Measurements from ENCODE around the gene PHRF1.

The PHRF1 gene

DNA sequence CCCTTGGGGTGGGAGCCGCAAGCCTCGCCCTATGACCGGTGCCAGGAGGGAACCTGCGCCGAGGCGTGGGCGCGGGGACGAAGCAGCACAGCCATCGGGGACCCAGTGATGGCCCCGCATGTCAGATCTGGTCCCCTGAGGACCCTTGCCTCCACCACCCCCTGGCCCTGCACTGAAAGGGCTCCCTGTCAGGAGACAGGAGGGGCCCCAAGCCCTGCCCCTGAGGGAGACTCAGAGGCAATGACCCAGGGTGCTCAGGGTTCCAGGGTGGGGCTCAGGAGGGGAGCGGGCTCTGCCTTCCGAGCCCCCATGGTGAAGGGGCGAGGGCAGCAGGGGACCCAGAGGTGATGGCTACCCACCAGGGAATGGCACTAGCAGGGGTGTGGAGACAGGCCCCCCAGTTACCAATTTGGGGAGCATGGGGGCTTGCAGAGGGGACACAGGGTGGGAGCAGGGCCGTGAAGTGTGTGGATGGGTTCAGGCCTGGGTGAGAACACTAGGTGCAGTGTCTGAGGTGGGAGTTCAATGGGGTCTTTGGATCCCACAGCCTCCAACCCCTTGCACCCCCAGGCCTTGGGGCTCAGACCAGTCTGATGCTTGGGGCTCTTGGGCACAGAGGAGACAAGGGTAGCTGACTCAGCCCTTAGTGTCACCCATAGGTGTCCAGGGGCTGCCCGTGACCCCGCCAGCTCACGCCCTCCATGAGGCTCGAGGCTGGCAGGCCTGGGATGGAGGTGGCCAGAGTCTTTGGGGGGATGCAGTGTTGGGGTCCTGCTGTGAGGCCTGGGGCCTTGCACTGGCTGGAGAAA is 38.4 kb upstream of the PHRF1 start:
- peak overlapping the region; percentile 38 for H3K4me3 ChIP-seq (ENCODE audit: low read depth, low read length)
- no peak for DNase-seq (ENCODE audit: low read depth)

DNA sequence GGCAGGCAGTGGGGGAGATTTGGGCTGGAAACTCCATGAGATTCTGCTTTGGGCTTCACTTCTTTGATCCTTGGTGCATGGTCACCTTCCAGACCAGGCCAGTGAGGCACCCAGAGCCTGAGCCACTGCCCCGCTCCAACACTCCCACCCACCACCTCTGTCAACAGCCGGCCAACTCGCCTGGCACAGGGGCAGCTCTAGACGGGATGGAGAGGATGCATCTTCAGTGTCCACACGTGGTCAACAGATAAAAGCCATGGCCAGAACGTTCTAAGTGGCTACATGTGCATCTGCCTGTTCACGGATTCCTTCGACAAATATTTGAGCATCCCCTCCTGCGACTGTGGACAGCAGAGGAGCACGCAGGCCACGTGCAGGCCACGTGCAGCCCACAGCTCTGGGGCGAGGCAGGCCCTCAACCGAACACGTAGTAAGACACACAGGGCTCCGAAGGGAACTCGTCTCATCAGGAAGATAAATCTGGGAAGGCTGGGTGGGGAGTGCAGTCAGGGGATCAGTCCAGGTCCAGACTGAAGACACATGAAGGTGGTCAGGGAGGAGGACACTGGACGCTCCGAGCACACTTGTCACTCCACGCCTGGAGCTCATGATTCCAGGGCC is 37.7 kb upstream of the PHRF1 start:
- no peak overlapping the region for H3K4me3 ChIP-seq (ENCODE audit: low read depth, low read length)
- DNase-seq (ENCODE audit: low read depth): no peak

DNA sequence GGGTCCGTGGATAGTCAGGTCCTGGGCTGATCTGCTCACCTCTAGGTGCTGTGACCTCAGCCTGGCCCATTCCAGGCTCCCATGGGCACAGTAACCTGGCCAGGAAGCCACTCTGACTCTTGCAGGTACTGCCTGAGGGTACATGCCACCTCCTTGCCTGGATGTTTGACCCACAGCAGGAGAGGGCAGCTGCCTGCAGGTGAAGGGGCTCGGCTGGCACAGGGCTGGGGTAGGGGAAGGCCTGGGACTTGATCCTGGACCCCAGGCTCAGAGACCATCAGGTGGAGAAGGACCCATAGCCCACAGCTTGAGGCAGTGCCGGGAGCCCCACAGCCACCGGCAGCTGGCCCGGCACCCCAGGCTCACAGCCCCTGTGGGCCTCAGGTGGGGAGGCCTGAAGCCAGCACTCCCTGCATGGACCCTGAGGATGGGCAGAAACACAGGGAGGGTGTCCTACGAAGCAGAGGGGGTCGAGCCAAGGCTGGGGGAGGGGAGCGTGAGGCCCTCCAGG is 36.2 kb upstream of the PHRF1 start:
- no peak overlapping the region for H3K4me3 ChIP-seq (ENCODE audit: low read depth, low read length)
- DNase-seq (ENCODE audit: low read depth): no peak

DNA sequence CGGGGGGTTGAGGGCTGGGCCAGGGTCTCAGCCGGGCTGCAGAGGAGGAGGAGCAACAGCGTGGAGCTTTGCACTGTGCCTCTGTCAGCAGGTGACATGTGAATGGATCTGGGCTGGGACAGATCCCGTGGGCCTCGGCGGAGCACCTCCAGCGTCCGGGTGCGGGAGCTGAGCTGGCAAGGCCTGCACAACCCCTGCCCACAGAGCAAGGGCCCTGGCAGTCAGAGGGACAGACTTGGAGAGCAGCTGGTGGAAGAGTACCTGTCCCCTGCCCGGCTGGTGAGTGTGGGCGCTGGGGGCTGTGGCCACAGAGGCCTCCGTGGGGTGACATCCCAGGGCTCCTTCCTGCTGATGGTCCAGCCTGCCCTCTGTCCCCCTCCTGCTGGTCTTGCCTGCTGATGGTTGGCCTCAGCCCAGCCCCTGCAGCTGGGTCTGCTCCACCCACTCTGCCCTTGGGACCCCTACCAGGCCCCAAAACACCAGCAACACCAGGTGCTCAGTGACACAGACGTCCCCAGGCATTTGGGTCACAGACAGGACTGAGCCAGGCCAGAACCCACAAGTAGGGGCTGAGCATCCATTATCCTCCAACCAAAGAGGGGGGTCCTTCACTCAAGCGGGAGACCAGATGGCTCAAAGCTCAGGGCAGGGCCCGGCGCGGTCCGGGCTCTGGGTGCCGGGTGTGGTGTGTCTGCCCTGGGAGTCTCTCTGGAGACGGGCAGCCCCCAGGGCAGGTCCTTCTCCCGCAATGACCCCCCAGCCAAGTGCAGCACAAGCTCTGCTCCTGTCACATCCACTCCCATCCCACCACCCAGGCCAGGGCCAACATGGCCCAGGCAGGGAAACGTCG is 35.5 kb upstream of the PHRF1 start:
- no peak for DNase-seq (ENCODE audit: low read depth)
- no peak overlapping the region for H3K4me3 ChIP-seq (ENCODE audit: low read depth, low read length)

DNA sequence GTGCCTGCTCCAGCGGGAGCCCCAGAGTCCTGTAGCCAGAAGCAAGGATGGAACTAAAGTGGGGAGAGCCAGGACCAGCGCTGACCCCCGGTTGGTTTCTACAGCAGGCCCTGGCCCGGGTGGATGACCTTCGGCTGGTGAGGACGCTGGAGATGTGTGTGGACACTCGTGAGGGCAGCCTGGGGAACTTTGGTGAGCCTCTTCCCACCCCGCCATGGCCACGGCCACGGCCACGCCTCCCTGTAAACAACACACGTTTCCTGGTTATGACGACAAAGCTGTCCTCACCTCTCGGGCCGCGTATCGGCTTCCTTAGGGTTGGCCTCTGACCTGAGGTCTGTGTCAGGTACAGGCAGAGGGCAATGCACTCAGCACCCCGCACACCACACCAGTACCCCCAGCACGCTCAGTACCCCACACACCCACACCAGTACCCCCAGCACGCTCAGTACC is 34.8 kb upstream of the PHRF1 start:
- no peak for DNase-seq (ENCODE audit: low read depth)
- no peak overlapping the region for H3K4me3 ChIP-seq (ENCODE audit: low read depth, low read length)

DNA sequence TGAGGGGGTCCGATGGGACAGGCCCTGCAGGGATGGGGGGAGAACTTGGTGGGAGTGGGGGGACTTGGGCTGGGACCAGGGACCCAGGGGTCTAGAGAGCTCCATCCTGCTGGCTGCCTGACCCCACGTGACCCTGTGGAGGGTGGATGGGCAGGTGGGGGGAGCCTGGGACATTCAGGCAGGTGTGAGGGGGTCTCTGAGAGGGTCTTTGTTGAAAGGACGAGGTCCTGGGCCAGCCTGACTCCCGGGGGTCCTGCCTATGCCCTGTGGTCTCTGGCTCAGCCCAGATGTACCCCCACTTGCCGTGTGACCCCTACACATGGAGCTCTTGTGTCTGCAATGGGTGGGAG is 31.5 kb upstream of the PHRF1 start:
- DNase-seq (ENCODE audit: low read depth): no peak
- no peak overlapping the region for H3K4me3 ChIP-seq (ENCODE audit: low read depth, low read length)

DNA sequence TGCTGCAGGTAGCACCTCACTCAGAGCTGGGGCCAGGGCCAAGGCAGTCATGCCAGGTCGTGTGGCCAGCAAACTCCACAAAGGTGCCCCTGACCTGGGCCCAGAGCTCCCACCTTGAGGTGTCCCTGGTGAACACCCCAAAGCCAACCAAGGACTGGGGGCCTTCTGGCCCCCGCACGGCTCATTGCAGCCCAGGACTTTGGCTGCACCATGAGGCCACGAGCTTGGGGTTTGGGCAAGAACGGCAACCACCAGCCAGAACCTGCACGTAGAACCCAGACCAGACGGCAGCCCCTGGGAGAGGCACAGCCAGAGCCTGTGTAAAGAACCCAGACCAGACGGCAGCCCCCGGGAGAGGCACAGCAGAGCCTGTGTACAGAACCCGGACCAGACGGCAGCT is 31.1 kb upstream of the PHRF1 start:
- no peak for DNase-seq (ENCODE audit: low read depth)
- no peak overlapping the region for H3K4me3 ChIP-seq (ENCODE audit: low read depth, low read length)

DNA sequence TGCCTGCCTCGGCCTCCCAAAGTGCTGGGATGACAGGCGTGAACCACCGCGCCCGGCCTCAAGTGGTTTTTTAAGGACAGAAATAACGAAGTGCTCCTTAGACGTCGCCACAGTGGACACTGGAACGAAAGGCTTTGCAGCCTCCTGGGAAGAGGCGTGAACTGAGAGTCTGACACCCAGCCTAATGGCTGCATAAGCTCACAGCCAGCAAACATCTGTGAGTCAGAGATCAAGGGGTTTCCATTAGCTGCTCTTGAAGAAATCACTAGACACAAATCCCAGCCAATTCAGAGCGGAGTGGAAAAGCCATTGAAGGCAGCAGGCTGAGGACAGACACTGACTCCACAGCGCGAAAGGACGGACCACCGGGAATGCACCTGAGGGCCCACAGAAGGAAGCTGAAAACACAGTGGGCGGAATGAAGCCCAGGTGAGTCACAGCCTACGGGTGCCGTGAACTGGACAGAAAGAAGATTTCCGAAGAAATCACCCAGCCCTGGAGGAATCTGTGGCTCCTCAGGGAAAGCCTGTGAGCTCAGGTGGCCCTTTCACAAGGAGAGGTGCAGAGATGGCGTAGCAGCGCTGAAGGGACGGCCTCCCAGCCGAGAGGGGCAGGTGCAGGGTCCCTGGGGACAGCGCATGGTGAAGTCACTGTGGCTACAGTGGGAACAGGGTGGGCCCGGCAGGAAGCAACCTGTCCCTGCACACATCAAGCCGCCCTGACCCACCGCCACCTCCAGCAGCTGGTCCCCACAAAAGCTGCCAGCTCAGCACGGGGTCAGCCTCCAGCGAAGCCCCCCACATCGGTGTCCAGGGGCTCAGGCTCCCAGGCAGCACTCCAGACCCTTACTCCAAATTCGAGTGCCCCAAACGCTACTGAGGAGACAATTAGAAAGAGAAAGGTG is 27.3 kb upstream of the PHRF1 start:
- H3K4me3 ChIP-seq (ENCODE audit: low read depth, low read length): no peak overlapping the region
- no peak for DNase-seq (ENCODE audit: low read depth)

DNA sequence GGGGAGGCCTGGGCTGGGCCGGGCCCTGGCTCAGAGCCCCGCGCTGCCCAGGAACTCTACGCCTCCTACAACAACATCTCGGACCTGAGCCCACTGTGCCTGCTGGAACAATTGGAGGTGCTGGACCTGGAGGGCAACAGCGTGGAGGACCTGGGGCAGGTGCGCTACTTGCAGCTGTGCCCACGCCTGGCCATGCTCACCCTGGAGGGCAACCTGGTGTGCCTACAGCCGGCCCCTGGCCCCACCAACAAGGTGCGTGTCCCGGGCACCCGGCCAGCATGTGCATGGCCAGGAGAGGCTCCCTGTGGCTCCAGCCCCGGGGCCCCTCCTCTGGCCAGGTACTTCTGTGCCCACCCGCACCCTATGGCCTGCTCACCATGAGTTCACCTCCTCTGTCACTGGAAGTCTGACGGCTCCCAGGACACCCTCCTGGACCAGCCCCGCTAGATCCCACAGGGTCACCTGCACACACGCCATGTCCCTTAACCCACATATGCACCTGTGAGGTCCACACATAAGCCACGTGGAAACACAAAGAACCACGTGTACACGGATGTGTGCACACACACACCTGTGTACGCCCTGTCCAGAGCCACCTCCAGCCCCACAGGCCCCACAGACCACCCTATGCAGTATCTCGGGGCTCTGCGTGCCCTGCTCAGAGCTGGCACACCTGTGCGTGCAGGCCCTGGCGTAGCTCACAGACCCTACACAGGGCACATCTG is 26.1 kb upstream of the PHRF1 start:
- DNase-seq (ENCODE audit: low read depth): no peak
- no peak overlapping the region for H3K4me3 ChIP-seq (ENCODE audit: low read depth, low read length)

DNA sequence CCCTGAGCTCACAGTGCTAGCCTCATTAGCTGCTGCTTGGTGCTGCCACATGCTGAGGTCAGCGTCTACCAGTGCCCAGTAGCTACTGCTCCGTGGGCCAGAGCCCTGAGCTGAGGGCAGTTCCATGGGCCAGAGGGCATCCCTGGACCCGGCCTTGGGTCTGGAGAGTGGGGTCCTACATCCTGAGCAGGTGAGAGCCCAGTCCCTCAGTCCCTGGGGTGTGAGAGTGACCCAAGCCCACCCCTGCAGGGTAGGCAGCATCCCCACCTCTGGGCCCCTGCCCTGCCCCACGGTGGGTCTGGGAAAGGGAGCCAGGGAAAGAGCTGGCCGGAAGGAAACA is 25.6 kb upstream of the PHRF1 start:
- H3K4me3 ChIP-seq (ENCODE audit: low read depth, low read length): no peak overlapping the region
- no peak for DNase-seq (ENCODE audit: low read depth)

DNA sequence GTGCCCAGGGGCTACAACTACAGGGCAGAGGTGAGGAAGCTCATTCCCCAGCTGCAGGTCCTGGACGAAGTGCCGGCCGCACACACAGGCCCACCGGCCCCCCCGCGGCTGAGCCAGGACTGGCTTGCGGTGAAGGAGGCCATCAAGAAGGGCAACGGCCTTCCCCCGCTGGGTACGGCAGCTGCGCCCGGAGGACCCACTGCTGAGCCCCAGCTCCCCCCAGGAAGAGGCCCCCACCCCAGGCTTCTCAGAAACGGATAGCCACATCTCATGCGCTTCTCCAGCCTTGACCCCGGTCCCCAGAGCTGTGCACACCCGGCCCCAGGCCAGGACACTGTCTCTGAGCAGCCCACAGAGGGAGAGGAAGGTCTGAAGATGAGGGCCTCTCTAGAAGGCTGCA is 25.1 kb upstream of the PHRF1 start:
- H3K4me3 ChIP-seq (ENCODE audit: low read depth, low read length): no peak overlapping the region
- no peak for DNase-seq (ENCODE audit: low read depth)

DNA sequence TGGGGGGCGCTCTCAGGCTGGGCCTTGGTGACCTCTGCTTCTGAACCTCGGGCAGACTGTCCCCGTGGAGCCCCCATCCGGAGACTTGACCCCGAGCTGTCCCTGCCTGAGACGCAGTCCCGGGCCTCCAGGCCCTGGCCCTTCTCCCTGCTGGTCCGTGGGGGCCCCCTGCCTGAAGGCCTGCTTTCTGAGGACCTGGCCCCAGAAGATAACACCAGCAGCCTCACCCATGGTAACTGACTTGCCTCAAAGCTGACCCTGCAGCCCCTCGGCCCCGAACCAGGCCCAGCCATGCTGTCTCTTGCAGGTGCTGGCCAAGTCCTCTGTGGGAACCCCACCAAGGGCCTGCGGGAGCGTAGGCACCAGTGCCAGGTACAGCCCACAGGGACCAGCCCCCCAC is 24.7 kb upstream of the PHRF1 start:
- H3K4me3 ChIP-seq (ENCODE audit: low read depth, low read length): no peak overlapping the region
- no peak for DNase-seq (ENCODE audit: low read depth)

DNA sequence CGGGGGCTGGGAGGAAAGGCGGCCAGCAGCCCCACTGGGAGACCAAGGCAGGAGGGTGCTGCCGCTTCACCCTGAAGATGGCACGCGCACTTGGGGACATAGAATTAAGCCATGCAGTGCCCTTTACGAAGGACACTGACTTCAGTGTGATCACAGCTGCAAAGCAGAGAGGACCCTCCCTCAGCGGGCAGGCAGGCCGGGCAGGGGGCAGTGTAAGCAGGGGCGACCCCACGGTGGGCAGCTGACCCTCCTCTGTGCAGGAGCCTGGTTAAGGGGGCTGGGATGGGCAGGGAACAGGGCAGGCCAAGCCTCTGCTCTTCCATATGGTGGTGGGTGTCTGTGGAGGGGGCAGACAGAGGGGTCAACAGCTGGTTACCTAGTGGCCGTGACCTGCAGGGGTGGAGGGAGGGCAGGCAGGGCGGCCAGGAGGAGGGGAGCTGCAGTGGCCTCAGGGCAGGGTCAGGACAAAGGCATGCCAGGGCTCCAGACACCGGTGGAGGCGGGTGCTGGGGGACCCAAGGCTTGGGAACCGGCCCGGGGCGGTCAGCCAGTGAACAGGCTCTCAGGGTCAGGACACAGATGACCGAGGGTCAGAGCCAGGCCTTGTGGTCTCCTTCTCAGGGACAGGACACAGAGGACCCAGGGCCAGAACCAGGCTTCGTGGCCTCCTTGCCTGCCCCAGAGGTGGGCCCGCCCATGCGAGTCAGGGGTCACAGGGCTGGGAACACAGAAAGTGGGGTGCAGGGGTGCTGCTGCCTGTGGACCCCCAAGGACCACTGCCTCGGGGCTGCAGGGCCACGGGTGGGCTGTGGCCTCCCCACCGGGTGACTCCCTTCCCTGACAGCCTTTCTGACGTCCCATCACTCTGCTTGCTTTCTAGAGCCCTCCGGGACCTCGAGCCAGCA is 22.9 kb upstream of the PHRF1 start:
- no peak overlapping the region for H3K4me3 ChIP-seq (ENCODE audit: low read depth, low read length)
- no peak for DNase-seq (ENCODE audit: low read depth)

DNA sequence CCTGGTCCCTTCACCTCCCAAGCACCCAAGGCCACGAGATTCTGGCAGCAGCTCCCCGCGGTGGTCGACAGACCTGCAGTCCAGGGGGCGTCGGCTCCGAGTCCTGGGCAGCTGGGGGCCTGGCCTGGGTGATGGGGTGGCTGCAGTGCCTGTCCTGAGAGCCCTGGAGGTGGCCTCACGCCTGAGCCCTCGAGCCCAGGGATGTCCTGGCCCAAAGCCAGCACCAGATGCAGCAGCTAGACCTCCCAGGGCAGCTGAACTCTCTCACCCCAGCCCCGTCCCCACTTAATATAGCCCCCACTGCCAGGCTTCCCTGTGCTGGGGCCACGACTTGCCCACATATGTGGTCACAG is 22.3 kb upstream of the PHRF1 start:
- no peak for DNase-seq (ENCODE audit: low read depth)
- H3K4me3 ChIP-seq (ENCODE audit: low read depth, low read length): no peak overlapping the region

DNA sequence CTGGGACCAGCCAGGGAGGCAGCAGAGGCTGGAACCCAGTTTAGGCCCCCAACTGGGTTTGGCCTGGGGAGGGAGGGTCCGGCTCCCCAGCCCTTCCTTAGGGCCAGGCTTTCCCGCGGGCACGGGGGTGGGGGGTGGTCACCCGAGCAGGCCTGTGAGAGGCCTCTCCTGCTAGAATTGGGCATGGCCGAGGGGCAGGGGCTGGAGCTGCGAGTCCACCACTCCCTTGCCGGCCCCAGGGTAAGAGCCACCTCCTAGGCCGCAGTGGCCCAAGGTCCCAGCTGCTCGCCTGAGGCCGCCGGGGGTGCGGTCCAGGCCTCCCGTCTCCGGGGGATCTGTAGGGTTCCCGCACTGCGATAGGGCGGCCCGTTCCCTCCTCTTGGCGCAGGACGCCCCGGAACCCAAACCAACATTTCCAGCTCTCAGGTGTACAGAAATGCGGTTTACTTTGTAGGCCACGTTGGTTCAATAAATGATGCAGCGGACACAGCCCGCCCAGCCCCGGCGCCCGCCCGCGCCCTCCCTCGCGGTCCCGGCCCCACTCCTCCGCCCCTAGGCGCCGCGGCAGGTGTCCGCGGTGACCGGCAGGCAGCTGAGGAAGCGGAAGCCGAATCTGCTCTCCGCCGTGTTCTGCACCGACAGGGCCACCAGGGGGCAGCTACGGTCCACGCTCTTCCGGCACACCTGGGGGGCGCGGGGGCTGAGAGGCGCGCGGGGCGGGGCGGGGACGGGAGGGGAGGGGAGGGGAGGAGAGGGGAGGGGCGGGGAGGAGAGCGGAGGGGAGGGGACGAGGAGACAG is 21.6 kb upstream of the PHRF1 start:
- no peak overlapping the region for H3K4me3 ChIP-seq (ENCODE audit: low read depth, low read length)

DNA sequence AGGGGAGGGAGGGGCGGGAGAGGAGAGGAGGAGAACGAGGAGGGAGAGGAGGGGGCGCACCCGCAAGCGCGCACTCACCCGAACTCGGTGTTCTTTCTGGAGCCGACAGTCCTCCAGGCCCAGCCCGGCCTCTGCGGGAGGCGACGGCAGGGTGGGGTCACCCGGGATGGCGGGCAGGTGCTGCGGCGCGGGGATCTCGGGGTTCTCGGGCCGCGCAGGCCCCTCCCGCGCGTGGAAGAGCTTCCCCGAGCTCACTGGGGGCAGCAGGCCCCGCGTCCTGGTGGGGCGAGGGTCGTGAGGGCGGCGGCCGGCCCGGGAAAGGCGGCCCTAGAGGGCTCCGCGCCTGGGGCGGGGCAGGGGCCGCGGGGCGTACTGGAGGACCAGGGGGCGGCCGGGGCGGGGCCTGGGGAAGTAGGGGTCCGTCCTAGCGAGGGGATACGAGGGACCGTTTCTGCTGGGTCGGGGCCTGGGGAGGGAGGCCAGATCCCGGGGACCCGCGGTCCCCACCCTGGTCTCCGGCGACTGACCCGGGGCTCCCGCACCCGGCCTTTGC is 21.0 kb upstream of the PHRF1 start:
- no peak for DNase-seq (ENCODE audit: low read depth)
- peak overlapping the region; percentile 9 for H3K4me3 ChIP-seq (ENCODE audit: low read depth, low read length)

More for the DNA sequence above, 21.6 kb upstream of the PHRF1 start:
- no peak for DNase-seq (ENCODE audit: low read depth)
